GM13977 (cell line): ENCODE measurements around the gene CREB3.

Source experiments
- DNase-seq: peaks from one replicate; pipeline ENCODE4 v3.0.0; 2012; ENCODE audit warnings: low spot score
- in situ Hi-C: fragments of 300-500 bp; cut with MboI; formaldehyde crosslinking; loops from one replicate; pipeline ENCODE4 v1.12.0; 2022; ENCODE audit warnings: low sequenced_read_pairs, low pct_unique_long_range_greater_than_20kb, mixed read lengths, inconsistent platforms; ENCODE audit not compliant: unreplicated experiment
- TF ChIP-seq, protein P1 (sequence below): IDR thresholded peaks from 2 replicates; pipeline ENCODE4 v1.5.1; 2012; ENCODE audit warnings: mild to moderate bottlenecking, control low read depth; ENCODE audit not compliant: insufficient read depth; ENCODE audit errors: extremely low read depth, missing control alignments

The CREB3 gene

DNA sequence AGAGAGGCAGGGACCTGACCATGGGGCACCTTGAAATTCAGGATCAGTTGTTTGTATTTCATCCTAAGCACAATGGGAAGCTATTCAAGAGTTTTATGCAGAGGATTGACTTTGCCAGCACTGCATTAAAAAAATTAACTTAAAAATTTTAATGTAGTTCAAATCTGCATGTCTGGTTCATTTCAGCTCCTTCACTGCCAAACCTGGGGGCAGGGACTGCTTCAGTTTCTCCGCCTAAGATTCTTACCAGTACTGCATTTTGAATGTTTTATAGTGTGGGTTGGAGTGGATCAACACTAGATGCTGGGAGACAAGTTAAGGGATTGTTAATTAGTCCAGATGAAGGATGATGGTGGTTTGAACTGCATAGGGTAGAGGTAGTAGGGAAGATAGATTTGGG, 37.3 kb downstream of the CREB3 start:
- no peak for DNase-seq
- TF ChIP-seq, protein P1, sequence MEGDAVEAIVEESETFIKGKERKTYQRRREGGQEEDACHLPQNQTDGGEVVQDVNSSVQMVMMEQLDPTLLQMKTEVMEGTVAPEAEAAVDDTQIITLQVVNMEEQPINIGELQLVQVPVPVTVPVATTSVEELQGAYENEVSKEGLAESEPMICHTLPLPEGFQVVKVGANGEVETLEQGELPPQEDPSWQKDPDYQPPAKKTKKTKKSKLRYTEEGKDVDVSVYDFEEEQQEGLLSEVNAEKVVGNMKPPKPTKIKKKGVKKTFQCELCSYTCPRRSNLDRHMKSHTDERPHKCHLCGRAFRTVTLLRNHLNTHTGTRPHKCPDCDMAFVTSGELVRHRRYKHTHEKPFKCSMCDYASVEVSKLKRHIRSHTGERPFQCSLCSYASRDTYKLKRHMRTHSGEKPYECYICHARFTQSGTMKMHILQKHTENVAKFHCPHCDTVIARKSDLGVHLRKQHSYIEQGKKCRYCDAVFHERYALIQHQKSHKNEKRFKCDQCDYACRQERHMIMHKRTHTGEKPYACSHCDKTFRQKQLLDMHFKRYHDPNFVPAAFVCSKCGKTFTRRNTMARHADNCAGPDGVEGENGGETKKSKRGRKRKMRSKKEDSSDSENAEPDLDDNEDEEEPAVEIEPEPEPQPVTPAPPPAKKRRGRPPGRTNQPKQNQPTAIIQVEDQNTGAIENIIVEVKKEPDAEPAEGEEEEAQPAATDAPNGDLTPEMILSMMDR = no peak
- in situ Hi-C loops = no loop called here

DNA sequence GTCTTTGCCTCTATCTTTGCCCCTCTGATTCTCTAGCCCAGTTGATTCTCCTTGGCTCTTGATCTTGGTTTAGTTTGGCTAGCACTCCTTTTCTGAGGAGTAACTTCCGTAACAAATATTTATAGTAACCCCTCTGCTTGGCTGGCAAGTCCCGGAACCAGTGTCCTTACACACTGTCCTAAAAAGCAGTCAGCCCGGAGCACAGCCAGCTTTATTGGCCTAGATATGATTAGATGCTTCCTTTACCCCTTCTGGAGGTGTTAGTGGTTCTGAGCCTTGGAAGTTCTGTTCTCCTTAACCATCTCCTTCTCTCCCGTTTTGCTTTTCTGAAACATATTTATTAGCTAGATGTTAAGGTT, 38.6 kb downstream of the CREB3 start:
- in situ Hi-C loops = no loop called here
- DNase-seq = no peak
- TF ChIP-seq, protein P1 = no peak

DNA sequence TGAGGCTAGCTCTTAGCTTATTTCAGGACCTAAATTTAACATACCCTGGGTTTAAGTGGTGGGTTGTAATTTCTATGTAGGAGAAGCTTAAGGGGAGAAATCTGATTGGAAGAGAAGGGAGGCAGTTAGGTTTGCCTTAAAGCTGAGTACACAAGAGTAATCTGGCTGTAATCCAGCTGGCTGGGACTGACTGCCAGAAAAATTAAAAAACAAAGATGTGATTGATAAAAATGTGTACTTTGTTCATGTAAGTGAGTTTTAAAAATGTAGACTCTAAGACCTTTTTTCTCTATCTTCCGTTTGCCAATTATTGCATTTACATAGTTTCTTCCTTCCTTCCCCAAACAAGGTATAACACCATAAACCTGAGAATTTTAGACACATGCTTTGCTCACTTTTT, 39.1 kb downstream of the CREB3 start:
- no peak for DNase-seq
- TF ChIP-seq, protein P1 = no peak
- in situ Hi-C loops = no loop called here

DNA sequence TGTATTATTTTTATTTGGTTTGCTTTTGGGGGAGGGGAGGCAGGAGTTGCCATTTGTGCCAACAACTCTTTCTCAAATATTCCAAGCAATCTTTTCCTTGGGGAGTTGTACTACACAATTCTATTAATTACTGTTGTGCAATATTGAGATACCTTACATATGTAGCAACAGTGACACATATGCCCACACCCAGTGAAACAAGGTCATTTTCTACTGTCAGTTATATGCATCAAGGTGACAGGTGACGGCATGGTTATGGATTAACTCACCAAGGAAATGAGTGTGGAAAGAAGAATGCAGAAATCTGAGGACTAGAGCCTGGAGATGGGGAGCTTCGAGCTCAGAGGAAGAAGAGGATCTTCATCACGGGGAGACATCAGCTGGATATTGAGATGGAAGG, 39.5 kb downstream of the CREB3 start:
- TF ChIP-seq, protein P1 = no peak
- in situ Hi-C loops = no loop called here
- no peak for DNase-seq

DNA sequence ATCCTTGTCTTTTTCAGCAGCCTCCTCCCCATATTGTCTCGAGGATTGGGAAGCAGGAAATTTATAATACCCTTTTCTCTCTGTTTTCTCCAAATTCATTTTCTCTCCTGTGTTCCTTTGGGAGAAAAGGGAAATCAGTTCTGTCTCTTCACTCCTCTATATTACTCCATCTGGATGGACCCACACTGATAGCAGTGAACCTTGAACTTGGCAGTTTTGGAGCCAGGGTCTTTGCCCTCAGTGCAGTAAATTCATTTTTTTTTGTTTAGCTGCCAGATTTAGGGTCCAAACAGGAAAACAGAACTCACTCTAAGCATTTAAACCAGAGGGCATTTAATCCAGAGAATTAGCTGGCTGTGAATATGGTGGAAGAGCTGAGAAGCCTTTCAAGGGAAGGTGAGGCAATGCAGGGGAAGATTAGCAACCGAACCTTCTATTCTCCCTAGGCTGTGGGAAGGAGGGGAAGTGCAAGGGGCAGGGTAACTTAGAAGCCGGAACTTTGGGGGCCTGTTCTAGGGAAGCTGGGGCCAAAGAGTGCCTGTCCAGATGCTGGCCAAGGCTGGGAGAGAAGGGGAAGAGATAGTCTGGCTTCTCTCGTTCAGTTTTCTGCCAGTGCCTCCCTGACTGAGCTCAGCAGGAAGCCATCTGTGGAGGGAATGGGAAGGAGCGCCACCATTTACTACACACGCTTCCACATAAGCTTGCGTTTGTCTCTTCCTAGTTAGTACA, 42.6 kb downstream of the CREB3 start:
- TF ChIP-seq, protein P1 = no peak
- in situ Hi-C loops = no loop called here
- DNase-seq = no peak

DNA sequence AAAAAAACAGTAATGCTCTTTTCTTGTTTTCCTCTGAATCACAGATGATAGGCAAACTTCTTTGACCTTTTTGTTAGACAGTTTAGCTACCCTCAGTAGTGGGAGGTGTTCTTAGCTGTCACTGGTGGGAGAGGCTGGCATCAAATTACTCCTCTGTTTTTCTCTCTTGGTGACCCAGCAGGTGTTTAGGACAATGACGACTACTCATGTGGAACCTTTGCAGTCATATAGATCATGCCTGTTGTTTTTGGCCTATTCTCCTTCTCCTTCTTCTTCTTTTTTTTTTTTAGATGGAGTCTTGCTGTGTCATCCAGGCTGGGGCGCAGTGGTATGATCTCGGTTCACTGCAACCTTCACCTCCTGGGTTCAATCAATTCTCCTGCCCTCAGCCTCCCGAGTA, 43.6 kb downstream of the CREB3 start:
- in situ Hi-C loops = no loop called here
- no peak for DNase-seq
- TF ChIP-seq, protein P1 = no peak
